GM12878 (cell line): ENCODE data around the gene DPY30. TPM values are rescaled to one million over a fixed set of nuclear protein-coding genes. Genes with fewer than 3 reads are reported as not detected.

Experiments used
- ATAC-seq: fragments of 200-7000 bp; cut with Tn5 transposase; 3 replicates; pipeline ENCODE4 v1.9.1; 2020; ENCODE audit warnings: mild to moderate bottlenecking, moderate library complexity
- BruUV-seq: library from RNA; stranded (reverse); fragments of 400-500 nt; replicated peaks from 2 replicates; lab custom pipeline; 2021; lab: Mats Ljungman, UMichigan
- CTCF ChIA-PET: fragments of 300-600 bp; sonication (Branson Sonifier 250); formaldehyde crosslinking; extraction: SDS; loops from one replicate; lab custom pipeline; 2021; ENCODE audit warnings: inconsistent platforms; lab: Yijun Ruan, JAX
- POLR2A ChIA-PET: fragments of 350-600 bp; formaldehyde crosslinking; extraction: SDS; loops from one replicate; lab custom pipeline; 2021; ENCODE audit warnings: inconsistent platforms; lab: Charles Lee
- RAD21 ChIA-PET: fragments of 300-600 bp; sonication (Branson Sonifier 250); formaldehyde crosslinking; loops from one replicate; lab custom pipeline; 2023; ENCODE audit warnings: antibody characterized with exemption; ENCODE audit not compliant: unreplicated experiment; lab: Charles Lee
- SMC1A ChIA-PET: fragments of 300-600 bp; sonication (Branson Sonifier 250); formaldehyde crosslinking; loops from one replicate; lab custom pipeline; 2023; ENCODE audit not compliant: unreplicated experiment, uncharacterized antibody; lab: Charles Lee
- DNase-seq: peaks from one replicate; pipeline ENCODE4 v3.0.0-alpha.2; 2011; ENCODE audit warnings: low read depth, low spot score
- FAIRE-seq: peaks from 3 replicates; lab custom pipeline; 2011; peaks lifted over from hg19 to GRCh38; lab: Jason Lieb, UNC
- H2AFZ ChIP-seq: 2 replicates; pipeline ENCODE4 v1.6.0; 2011; ENCODE audit warnings: low read depth, low read length, control low read depth; ENCODE audit not compliant: control insufficient read depth
- H3K27ac ChIP-seq: 2 replicates; pipeline ENCODE4 v1.5.1; 2011; ENCODE audit warnings: control low read depth; ENCODE audit not compliant: control insufficient read depth, insufficient read depth
- H3K27me3 ChIP-seq, 2 experiments: replicated peaks in 1 of 2; 2 replicates each; pipeline versions ENCODE4 v1.6.0 to v1.6.1; 2011; ENCODE audit warnings: low read length in 1 of 2; ENCODE audit not compliant: control insufficient read depth in 2 of 2, insufficient read depth in 2 of 2
- H3K36me3 ChIP-seq, 2 experiments: 2 replicates each; pipeline ENCODE4 v1.5.1; 2011; ENCODE audit warnings: low read length in 1 of 2; ENCODE audit not compliant: control insufficient read depth in 2 of 2, insufficient read depth in 2 of 2
- H3K4me1 ChIP-seq: 2 replicates; pipeline ENCODE4 v1.6.1; 2011; ENCODE audit warnings: mild to moderate bottlenecking, low read length, moderate library complexity, mixed read lengths; ENCODE audit not compliant: control insufficient read depth, insufficient read depth
- H3K4me2 ChIP-seq: 2 replicates; pipeline ENCODE4 v1.6.0; 2011; ENCODE audit warnings: control low read depth; ENCODE audit not compliant: control insufficient read depth, insufficient read depth
- H3K4me3 ChIP-seq: fragments of 200-600 bp; sonication (generic); 2 replicates; pipeline ENCODE4 v1.5.1; 2016
- H3K79me2 ChIP-seq: 2 replicates; pipeline ENCODE4 v1.6.0; 2011; ENCODE audit warnings: low read length; ENCODE audit not compliant: control insufficient read depth, insufficient read depth
- H3K9ac ChIP-seq: 2 replicates; pipeline ENCODE4 v1.8.0; 2011; ENCODE audit warnings: low read length, control low read depth, mixed read lengths; ENCODE audit not compliant: control insufficient read depth, insufficient read depth
- H3K9me3 ChIP-seq: replicated peaks from 3 replicates; pipeline ENCODE4 v1.5.1; 2011; ENCODE audit warnings: mild to moderate bottlenecking, low read length; ENCODE audit not compliant: control insufficient read depth, insufficient read depth
- H4K20me1 ChIP-seq: 2 replicates; pipeline ENCODE4 v1.6.0; 2011; ENCODE audit not compliant: control insufficient read depth, insufficient read depth
- BRCA1 ChIP-seq: IDR thresholded peaks from 2 replicates; pipeline ENCODE4 v1.6.1; 2011; ENCODE audit warnings: low read depth, low read length, improper control_type of control experiment
- CREB1 ChIP-seq: IDR thresholded peaks from 2 replicates; pipeline ENCODE4 v1.6.1; 2012; ENCODE audit warnings: low read depth, mild to moderate bottlenecking, inconsistent platforms
- DPF2 ChIP-seq: fragments of 450-650 bp; IDR thresholded peaks from 2 replicates; pipeline ENCODE4 v1.6.1; 2017; ENCODE audit warnings: mild to moderate bottlenecking
- ESRRA ChIP-seq: IDR thresholded peaks from 2 replicates; pipeline ENCODE4 v1.6.1; 2012; ENCODE audit warnings: mild to moderate bottlenecking, low read length, improper control_type of control experiment
- FOXK2 ChIP-seq: fragments of 450-650 bp; IDR thresholded peaks from 2 replicates; pipeline ENCODE4 v1.6.1; 2017; ENCODE audit warnings: mild to moderate bottlenecking, moderate library complexity
- NFIC ChIP-seq: IDR thresholded peaks from 2 replicates; pipeline ENCODE4 v1.6.1; 2012; ENCODE audit warnings: low read depth, mild to moderate bottlenecking, inconsistent platforms, low read length, moderate library complexity
- NR2C2 ChIP-seq: IDR thresholded peaks from 2 replicates; pipeline ENCODE4 v1.6.1; 2011; ENCODE audit warnings: borderline replicate concordance, low read depth; ENCODE audit not compliant: control insufficient read depth, insufficient read length
- POLR2A ChIP-seq: IDR thresholded peaks from 2 replicates; pipeline ENCODE4 v1.6.1; 2011; ENCODE audit warnings: low read depth, mild to moderate bottlenecking, low read length
- RELB ChIP-seq: fragments of 450-650 bp; IDR thresholded peaks from 2 replicates; pipeline ENCODE4 v1.6.1; 2017; ENCODE audit warnings: low read depth, mild to moderate bottlenecking, moderate library complexity
- SUPT20H ChIP-seq: IDR thresholded peaks from 2 replicates; pipeline ENCODE4 v1.6.1; 2011; ENCODE audit warnings: low read depth, mild to moderate bottlenecking, low read length, moderate library complexity, borderline replicate concordance; ENCODE audit not compliant: control insufficient read depth
- SUZ12 ChIP-seq: fragments of 200-600 bp; sonication (generic); IDR thresholded peaks from one replicate; pipeline ENCODE4 v1.6.1; 2018; ENCODE audit warnings: antibody characterized with exemption, mild to moderate bottlenecking; ENCODE audit not compliant: unreplicated experiment
- TAF1 ChIP-seq: IDR thresholded peaks from 2 replicates; pipeline ENCODE4 v1.6.1; 2011; ENCODE audit warnings: mild to moderate bottlenecking, low read depth, low read length, borderline replicate concordance
- TCF7 ChIP-seq: IDR thresholded peaks from 2 replicates; pipeline ENCODE4 v1.6.1; 2014; ENCODE audit warnings: antibody characterized with exemption, borderline replicate concordance
- WGBS: methylation state at CpG from one replicate; pipeline ENCODE4 v1.1.6; 2016; ENCODE audit warnings: low lambda C conversion rate; ENCODE audit not compliant: insufficient replicate concordance, insufficient coverage; ENCODE audit errors: missing lambda C conversion rate; 5-methylcytosine and 5-hydroxymethylcytosine counted together
- in situ Hi-C: fragments of 300-500 bp; cut with MboI; formaldehyde crosslinking; loops from 9 replicates; pipeline ENCODE4 v1.14.3; 2018; ENCODE audit warnings: mixed read lengths
- intact Hi-C: fragments of 100-400 bp; cut with micrococcal nuclease; formaldehyde crosslinking; loops from one replicate; pipeline ENCODE4 v1.14.2; 2022; ENCODE audit not compliant: unreplicated experiment
- polyA plus RNA-seq, 11 experiments: library from polyadenylated mRNA; depleted of rRNA in 4 of 11; unstranded in 6 of 11; stranded (reverse) in 5 of 11; fragments of >200 nt; fragmentation: Nextera tagmentation in 4 of 11; fragmentation: Illumina TruSeq in 1 of 11; extraction: Ambion mirVana in 4 of 11; extraction: Trizol in 1 of 11; gene quantifications; 1 replicate in 1 of 11; 2 replicates in 10 of 11; pipeline versions ENCODE4 v1.2.1 to v1.2.3, GENCODE V29; 2011 to 2016; ENCODE audit warnings: inconsistent platforms in 2 of 11, missing spikeins in 2 of 11, low read depth in 1 of 11
- total RNA-seq, 4 experiments: library from RNA; depleted of rRNA in 3 of 4; stranded (reverse); fragments of >200 nt in 3 of 4; fragmentation: Illumina TruSeq in 1 of 4; extraction: Trizol in 1 of 4; gene quantifications; 2 replicates each; pipeline versions ENCODE4 v1.2.1 to v1.2.3, GENCODE V29; 2013 to 2021
- TF ChIP-seq, protein P1 (sequence below): fragments of 450-650 bp; IDR thresholded peaks from 2 replicates; pipeline ENCODE4 v1.6.1; 2017; ENCODE audit warnings: antibody characterized with exemption, mild to moderate bottlenecking, moderate library complexity

The DPY30 gene
- total and polyA plus RNA-seq, 10 of the 15 experiments (the other 5 are each of a cell fraction or from before 2014, with no cell fraction given) = 45.8 to 307 (median 89.2) TPM

DNA sequence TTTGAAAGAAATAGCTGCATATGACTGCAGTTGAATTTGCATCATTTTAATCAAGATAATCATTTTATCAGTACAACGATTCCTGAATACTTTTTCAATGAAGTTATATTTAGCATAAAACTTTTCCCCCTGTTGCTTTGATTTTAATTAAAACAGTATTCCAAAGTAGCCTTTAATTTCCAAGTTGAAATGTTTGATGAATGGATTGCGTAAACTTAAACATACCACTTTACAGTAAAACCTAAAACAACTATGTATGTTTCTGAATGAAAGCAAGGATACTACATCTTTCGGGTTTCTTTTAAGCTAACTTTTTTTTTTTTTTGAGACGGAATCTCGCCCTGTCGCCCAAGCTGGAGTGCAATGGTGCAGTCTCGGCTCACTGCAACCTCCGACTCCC is 25.1 kb upstream of the DPY30 start (continued):
- no peak for TF ChIP-seq NR2C2

DNA sequence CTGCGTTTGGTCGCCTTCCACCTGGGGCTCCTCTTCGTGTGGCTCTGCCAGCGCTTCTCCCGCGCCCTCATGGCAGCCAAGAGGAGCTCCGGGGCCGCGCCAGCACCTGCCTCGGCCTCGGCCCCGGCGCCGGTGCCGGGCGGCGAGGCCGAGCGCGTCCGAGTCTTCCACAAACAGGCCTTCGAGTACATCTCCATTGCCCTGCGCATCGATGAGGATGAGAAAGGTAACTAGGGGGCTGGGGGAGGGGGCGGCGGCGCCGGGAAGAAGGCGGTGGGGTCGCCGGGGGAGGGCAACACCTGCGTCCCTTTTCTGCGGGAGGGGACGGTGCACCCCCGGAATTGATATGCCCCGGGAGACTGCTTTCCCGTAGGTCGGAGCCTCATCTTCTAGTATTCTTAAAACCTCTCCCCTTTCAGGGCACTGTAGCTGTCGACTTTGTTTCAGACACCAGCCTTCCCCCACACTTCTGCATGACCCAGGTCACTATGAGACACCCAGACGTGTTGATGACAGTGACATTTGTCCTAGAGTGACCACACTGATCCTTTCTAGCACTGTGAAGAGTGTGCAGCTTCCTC is 24.5 kb upstream of the DPY30 start:
- peak overlapping the region; percentile 79 for H3K9ac ChIP-seq
- H3K4me1 ChIP-seq = peaks cover 11% of the 10 kb centered on the region; the same call in 1 of the 2 replicates
- ChIA-PET CTCF (interaction anchor here (1.0 to 3.8 kb wide), 5 partner anchors 24 to 180 kb away, joined by 3 to 29 read pairs (median 9); partner anchors contain the start of gene DPY30), SMC1A (interaction anchor here (0.9 to 2.3 kb wide), 7 partner anchors 24 to 177 kb away, joined by 3 to 14 read pairs (median 5); partner anchors contain the start of gene DPY30), POLR2A (interaction anchor here (0.5 to 3.8 kb wide), 10 partner anchors 8 to 201 kb away, joined by 3 to 31 read pairs (median 3); partner anchors contain the start of genes DPY30, NLRC4 and SLC30A6), RAD21 (interaction anchor here (0.6 to 4.1 kb wide), 5 partner anchors 10 to 199 kb away, joined by 3 to 39 read pairs (median 8); partner anchors contain the start of gene DPY30)
- in situ Hi-C loops = no loop called here
- H3K4me3 ChIP-seq = peak overlapping the region; percentile 67
- H4K20me1 ChIP-seq = no peaks in the 10 kb centered on the region
- H3K4me2 ChIP-seq = peak overlapping the region; percentile 81
- FAIRE-seq = no peak
- BruUV-seq = no TSS peak
- DNase-seq = no peak
- peak overlapping the region; percentile 96 for H2AFZ ChIP-seq
- intact Hi-C loops = loop anchor here (5.0 kb wide), 2 partner anchors 103 to 107 kb away; partner anchors contain the start of gene SLC30A6
- peak; percentile 27 for ATAC-seq
- under 1% methylated on average over 37 of the region's 40 CpGs for WGBS
- H3K36me3 ChIP-seq = no peaks in the 10 kb centered on the region
- H3K27ac ChIP-seq = peak overlapping the region; percentile 76
- no peaks in the 10 kb centered on the region for H3K9me3 ChIP-seq
- H3K27me3 ChIP-seq = no peaks in the 10 kb centered on the region
- peaks cover 8% of the 10 kb centered on the region for H3K79me2 ChIP-seq
- TF ChIP-seq FOXK2 = no peak
- TF ChIP-seq CREB1 = no peak
- no peak for TF ChIP-seq NFIC
- peak; percentile 78 for TF ChIP-seq POLR2A
- TF ChIP-seq SUZ12 = no peak
- no peak for TF ChIP-seq TCF7
- no peak for TF ChIP-seq ESRRA
- no peak for TF ChIP-seq SUPT20H
- peak; percentile 45; the same call in 1 of the 2 replicates for TF ChIP-seq TAF1
- TF ChIP-seq RELB = no peak
- TF ChIP-seq, protein P1, sequence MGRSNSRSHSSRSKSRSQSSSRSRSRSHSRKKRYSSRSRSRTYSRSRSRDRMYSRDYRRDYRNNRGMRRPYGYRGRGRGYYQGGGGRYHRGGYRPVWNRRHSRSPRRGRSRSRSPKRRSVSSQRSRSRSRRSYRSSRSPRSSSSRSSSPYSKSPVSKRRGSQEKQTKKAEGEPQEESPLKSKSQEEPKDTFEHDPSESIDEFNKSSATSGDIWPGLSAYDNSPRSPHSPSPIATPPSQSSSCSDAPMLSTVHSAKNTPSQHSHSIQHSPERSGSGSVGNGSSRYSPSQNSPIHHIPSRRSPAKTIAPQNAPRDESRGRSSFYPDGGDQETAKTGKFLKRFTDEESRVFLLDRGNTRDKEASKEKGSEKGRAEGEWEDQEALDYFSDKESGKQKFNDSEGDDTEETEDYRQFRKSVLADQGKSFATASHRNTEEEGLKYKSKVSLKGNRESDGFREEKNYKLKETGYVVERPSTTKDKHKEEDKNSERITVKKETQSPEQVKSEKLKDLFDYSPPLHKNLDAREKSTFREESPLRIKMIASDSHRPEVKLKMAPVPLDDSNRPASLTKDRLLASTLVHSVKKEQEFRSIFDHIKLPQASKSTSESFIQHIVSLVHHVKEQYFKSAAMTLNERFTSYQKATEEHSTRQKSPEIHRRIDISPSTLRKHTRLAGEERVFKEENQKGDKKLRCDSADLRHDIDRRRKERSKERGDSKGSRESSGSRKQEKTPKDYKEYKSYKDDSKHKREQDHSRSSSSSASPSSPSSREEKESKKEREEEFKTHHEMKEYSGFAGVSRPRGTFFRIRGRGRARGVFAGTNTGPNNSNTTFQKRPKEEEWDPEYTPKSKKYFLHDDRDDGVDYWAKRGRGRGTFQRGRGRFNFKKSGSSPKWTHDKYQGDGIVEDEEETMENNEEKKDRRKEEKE = no peak
- TF ChIP-seq DPF2 = 0 out of 2 replicates have a peak, but pooled peaks have one; percentile 15
- TF ChIP-seq BRCA1 = no peak
